WI38 (cell line): ENCODE results near the gene C9.

Source experiments
- H3K4me3 ChIP-seq: 2 replicates; pipeline ENCODE4 v1.5.1; 2011; ENCODE audit warnings: low read depth, mild to moderate bottlenecking, control low read depth, low read length
- CTCF ChIP-seq: IDR thresholded peaks from 2 replicates; pipeline ENCODE4 v1.5.1; 2012; ENCODE audit warnings: low read depth, mild to moderate bottlenecking, control low read depth, low read length

C9 gene

GRCh38 chr5:39260095-39260494, 104.2 kb downstream of the C9 start:
- no peak overlapping the region for H3K4me3 ChIP-seq
- no peak for TF ChIP-seq CTCF

GRCh38 chr5:39257554-39257953, 106.7 kb downstream of the C9 start:
- H3K4me3 ChIP-seq = no peak overlapping the region
- TF ChIP-seq CTCF = no peak

GRCh38 chr5:39256477-39257235, 107.6 kb downstream of the C9 start:
- no peak overlapping the region for H3K4me3 ChIP-seq
- TF ChIP-seq CTCF = no peak

- TF ChIP-seq CTCF = no peak
- H3K4me3 ChIP-seq = no peak overlapping the region
Observed at GRCh38 chr5:39255406-39255805, 108.9 kb downstream of the C9 start.

- TF ChIP-seq CTCF = no peak
- no peak overlapping the region for H3K4me3 ChIP-seq
Observed at GRCh38 chr5:39254671-39255070, 109.6 kb downstream of the C9 start.

GRCh38 chr5:39253196-39253595, 111.1 kb downstream of the C9 start:
- TF ChIP-seq CTCF = no peak
- H3K4me3 ChIP-seq = no peak overlapping the region

- H3K4me3 ChIP-seq = no peak overlapping the region
- TF ChIP-seq CTCF = no peak
Observed at GRCh38 chr5:39249564-39250274, 114.6 kb downstream of the C9 start.
